ENCODE measurements around the gene DPP6.
"Not testable (repeated sequence)": the region's sequence is repeated elsewhere in the genome, so short reads cannot be mapped to it uniquely, and the experiment has no call there.

The DPP6 gene

DNA sequence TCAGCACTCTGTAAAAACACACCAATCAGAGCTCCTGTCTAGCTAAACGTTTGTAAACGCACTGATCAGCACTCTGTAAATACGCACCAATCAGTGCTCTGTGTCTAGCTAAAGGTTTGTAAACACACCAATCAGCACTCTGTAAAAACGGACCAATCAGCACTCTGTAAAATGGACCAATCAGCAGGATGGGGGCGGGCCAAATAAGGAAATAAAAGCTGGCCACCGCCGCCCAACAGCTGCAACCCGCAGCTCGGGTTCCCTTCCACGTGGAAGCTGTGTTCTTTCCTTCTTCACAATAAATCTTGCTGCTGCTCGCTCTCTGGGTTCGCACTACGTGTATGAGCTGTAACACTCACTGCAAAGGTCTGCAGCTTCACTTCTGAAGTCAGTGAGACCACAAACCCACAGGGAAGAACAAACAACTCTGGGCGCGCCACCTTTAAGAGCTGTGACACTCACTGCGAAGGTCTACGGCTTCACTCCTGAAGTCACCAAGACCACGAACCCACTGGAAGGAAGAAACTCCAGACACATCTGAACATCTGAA, 625.9 kb downstream of the DPP6 start:
- not testable (repeated sequence) for DNase-seq

- DNase-seq = no peak
Measured at GRCh38 chr7:154679379-154680053, 627.3 kb downstream of the DPP6 start.

DNA sequence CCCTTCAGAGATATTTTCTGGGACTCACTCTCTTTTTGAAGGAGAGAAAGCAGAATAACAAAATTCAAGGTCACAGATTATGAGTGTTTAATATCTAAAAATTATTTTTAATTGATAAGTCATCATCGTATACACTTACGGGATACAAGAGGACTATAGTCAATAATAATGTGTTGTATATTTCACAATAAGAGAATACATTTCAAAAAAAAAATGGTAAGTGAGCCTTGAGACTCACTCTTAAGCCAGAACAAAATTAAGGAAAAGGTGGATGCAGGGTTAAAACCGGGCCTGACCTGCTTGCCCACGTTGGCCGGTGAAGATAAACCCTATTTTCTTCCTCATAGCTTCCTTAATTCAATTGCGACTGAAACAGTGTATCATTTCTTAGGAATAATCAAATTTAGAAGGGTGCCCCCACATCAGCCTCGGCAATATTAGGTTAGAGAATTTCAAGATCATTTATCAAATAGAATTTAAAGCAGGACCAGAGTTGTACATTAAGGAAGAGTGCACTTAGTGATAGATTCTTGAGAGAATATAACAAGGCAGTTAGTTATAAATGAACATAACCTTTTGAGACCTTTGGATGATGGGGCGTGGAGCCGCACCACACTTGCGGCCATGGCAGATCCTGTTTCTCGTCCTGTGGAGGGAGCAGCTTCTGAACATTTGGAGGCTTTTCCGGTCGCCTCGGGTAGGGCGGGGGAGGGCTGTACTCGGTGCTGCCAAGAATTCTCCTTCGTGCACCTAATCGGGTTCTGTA, 628.9 kb downstream of the DPP6 start:
- no peak for DNase-seq

DNA sequence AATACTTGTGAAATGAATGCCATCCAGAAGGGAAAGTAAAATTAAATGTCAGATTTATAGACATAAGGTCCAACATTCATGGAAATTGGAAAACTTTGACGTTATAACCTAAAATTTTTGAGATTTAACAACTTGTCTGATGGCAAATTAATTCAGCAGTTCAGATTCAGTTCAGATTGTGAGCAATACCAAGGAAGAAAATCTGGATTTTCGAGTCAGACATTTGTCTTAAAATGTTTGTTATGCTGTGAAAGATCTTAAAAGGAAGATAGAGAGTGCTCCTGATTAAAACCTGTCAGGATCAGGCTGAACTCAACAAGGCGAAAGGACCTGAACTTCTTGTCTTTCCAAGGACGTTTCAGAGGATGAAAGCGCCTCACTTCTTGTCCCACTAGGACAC, 629.8 kb downstream of the DPP6 start:
- DNase-seq = no peak

- no peak for DNase-seq
Measured at GRCh38 chr7:154684666-154685563, 632.7 kb downstream of the DPP6 start.

- DNase-seq = no peak
Measured at GRCh38 chr7:154685564-154685901, 633.3 kb downstream of the DPP6 start.

- no peak for DNase-seq
Measured at GRCh38 chr7:154686305-154686704, 634.1 kb downstream of the DPP6 start.

- no peak for DNase-seq
Measured at GRCh38 chr7:154688952-154689351, 636.8 kb downstream of the DPP6 start.

DNA sequence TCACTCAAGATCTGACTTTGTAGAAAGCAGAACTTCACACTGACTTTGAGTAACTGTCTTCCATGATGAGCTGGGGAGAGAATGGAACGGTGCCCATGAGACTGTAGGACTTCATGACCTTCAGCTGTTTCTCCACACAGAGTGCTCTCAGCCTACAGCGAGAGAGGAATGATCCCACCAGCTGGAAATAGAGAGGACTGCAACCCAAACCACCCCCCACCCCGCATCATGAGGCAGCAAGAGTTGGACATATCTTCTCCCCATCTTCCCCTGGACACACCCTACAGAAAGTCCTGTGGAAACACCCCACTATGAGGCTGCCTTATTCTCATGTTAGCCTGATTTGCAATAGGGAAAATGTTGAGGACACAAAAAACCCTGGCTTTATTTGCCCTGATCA, 638.2 kb downstream of the DPP6 start:
- no peak for DNase-seq

DNA sequence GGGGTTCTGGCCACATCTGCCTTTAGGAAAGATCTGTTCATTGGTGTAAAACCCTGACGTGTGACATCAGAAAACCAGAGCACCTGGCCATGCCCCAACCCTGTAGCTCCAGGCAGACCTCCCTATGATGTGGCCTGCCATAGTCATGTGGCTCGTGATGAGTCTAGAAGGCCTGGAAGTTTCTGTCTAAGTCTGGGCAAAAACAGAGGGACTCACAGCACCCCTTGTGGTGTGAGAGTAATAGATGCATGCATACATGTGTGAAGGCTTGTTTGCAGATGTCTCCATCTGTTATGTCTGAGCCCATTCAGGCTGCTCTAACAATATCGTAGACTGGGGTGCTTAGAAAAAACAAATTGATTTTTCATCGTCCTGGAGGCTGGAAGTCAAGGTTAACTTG, 641.5 kb downstream of the DPP6 start:
- no peak for DNase-seq

DNA sequence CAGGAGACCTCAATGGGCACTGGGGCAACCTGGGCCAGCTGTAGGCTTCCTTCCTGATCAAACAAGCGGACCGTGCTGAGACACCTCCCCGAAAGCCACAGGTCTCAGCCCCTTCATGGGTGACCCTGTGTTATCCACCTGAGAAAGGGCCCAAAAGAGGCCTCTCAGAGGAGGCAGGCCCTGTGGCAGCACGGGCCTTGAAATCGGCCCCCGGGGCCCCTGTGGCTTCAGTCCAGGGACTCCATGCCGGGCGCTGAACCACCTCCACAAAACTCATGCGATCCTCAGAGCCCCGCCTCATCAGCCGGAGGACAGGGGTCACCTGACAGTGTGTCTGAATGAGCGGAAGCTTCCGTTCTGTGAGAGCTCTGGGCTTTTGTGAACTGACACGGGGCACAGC, 643.6 kb downstream of the DPP6 start:
- DNase-seq = no peak

DNA sequence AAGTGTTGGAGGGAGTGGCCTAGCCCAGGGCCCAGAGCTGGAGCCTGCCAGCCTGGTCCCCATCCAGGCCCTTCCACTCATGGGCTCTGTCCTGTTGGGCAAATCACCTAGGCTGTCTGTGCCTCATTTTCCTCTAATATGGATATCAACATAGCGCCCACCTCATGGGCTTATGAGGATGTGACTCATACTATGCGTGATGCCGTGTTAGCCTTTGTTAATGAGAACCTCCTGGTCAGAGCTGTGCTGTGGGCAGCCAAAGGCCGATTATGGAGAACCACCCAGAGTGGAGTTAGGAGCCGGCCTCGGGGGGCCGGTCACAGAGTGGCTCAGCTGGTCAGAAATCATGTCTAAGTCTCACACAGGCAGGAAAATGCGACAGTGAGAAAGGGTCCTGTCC, 644.4 kb downstream of the DPP6 start:
- no peak for DNase-seq

DNA sequence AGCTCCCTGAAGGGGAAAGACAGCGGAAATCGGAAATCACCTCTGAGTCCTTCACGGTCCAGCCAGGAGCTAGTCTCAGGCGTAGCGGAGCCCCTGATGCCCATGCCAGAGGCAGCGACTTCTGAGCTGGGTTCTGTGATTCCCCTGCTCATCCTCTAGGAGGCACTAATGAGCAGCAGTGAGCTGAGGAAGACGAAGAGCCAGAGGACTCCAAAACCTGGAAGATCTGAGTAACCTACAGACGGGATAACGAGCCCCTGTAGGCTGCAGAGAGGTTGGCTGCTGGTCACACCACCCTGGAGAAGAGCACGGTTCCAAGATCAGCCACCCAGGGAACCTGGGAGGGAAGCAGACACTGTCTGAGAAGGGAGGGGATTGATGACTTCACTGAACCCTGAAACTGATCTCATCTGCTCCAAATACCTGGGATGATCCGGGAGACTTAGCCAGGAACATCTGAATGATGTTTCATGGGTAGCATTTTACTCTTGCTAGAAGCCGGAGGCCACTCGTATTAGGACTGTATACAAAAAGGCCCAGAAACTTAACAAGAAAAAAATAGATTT, 646.6 kb downstream of the DPP6 start:
- no peak for DNase-seq

DNA sequence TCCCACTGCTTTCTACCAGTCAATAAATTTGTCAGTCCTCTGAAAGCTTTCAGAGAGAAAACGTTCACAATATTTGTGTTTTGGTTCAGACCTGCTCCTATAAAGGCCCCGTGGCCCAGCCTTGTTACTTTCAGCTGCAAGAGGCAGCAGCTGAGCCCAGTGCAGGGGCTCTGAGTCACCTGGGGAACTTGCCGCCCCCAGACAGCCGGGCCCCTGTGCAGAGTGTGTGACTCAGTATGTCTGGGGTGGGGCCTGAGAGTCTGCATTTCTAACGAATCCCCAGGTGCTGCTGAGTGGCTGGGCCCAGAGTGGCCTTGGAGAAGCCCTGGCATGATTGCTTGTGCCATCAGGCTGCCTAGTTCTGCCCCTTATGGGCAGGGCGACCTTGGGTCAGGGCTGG, 647.2 kb downstream of the DPP6 start:
- no peak for DNase-seq

GRCh38 chr7:154709840-154710520, 657.8 kb downstream of the DPP6 start:
- no peak for DNase-seq

- DNase-seq = no peak
Measured at GRCh38 chr7:154720016-154720415, 667.8 kb downstream of the DPP6 start.

DNA sequence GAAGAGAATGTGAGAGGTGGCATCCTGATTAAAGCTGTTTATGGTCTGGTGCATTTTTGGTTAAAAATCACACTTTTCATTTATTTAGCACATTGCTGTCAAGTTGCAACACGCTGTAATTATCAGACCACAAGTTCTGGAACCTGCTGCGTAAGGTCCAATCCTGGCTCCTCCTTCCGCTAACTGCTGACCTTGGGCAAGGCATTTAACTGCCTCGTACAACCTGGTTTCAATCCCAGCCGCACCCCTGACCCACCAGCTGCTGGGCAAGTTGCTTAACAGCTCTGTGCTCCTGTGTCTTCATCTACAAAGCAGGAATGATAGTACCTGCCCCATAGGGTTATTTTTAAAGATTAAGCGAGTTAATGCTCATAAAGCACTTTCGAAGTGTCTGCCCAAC, 668.9 kb downstream of the DPP6 start:
- DNase-seq = no peak

- no peak for DNase-seq
Measured at GRCh38 chr7:154726368-154726767, 674.2 kb downstream of the DPP6 start.

DNA sequence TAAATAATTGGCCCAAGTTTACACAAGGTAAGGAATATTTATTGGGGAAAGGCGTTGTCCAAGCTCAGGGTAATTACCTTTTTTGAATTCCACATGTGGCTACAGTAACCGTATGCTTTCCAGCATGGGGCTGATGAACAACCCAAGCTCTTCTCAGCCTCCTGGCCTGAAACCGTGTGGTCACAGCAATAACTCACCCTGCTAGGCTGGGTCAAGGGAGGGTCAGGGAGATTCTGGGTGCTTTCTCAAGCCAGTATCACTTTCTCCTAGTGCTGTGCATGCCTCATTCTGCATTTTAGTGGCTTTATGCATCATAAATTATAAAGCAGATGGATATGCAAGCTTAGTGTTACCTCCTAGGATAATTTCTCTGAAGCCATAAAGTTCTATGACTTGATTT, 676.9 kb downstream of the DPP6 start:
- no peak for DNase-seq

DNA sequence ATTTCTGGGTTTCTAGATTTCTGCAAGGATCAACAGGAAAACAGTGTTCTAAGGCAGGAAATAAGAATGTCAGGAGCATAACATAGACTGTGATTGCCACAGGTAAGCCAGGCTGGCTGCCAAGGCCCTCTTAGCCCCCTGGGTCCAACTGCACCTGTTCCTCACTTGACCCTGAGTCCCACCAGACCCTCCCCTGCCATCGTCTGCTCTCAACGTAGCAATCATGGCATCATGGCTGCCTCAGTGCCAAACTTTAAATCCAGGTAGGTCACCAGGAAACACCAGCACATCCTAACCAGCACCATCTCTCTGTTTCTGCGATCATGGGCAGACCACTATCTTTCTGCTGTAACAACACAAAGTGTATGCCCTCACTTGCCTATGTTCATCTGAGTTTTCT, 683.6 kb downstream of the DPP6 start:
- no peak for DNase-seq

- DNase-seq = no peak
Measured at GRCh38 chr7:154736389-154736788, 684.2 kb downstream of the DPP6 start.

GRCh38 chr7:154738216-154738615, 686.0 kb downstream of the DPP6 start:
- no peak for DNase-seq

All from effector CD8-positive, alpha-beta T cell (primary cell).